ENCODE measurements around the gene SPDYE9.
"Not testable (repeated sequence)": the region's sequence is repeated elsewhere in the genome, so short reads cannot be mapped to it uniquely, and the experiment has no call there.

DNA sequence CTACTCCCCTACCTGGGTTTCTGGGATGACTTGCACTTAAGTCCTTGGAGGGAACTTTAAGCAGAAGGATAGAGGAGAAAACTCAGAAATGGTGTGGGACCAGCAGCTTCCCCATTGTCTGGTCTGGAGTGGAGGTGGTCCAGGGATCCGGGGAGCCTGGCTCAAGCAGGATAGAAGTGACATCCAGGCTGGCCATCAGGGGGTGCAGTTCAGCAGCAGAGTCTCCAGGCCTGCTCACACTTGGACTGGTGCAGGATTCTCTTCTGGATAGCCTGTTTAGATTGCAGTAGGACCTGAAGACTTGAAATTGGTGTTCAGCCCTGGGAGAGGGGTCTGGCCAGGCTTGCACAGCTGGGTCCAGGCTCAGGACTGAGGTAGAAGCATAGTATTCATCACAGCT lies 38.3 kb upstream of the SPDYE9 start:
- TF ChIP-seq, protein P1, sequence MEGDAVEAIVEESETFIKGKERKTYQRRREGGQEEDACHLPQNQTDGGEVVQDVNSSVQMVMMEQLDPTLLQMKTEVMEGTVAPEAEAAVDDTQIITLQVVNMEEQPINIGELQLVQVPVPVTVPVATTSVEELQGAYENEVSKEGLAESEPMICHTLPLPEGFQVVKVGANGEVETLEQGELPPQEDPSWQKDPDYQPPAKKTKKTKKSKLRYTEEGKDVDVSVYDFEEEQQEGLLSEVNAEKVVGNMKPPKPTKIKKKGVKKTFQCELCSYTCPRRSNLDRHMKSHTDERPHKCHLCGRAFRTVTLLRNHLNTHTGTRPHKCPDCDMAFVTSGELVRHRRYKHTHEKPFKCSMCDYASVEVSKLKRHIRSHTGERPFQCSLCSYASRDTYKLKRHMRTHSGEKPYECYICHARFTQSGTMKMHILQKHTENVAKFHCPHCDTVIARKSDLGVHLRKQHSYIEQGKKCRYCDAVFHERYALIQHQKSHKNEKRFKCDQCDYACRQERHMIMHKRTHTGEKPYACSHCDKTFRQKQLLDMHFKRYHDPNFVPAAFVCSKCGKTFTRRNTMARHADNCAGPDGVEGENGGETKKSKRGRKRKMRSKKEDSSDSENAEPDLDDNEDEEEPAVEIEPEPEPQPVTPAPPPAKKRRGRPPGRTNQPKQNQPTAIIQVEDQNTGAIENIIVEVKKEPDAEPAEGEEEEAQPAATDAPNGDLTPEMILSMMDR (IDR thresholded peaks at IDR 0.05; ENCODE audit: control extremely low read depth in 1 of 3, insufficient read depth in 1 of 3, low read depth in 1 of 3, low read length in 3 of 3), result not testable (repeated sequence)
- TF ChIP-seq RNF2 (IDR thresholded peaks at IDR 0.05; ENCODE audit: borderline replicate concordance, low read depth, low read length, missing control alignments, poor library complexity, severe bottlenecking); JUN (IDR thresholded peaks at IDR 0.05; ENCODE audit: low read depth, low read length); KDM1A (IDR thresholded peaks at IDR 0.05; ENCODE audit: borderline replicate concordance, low read length); FOSL1 (IDR thresholded peaks at IDR 0.05; ENCODE audit: insufficient read depth, low read depth, low read length); POLR2A (IDR thresholded peaks at IDR 0.05; ENCODE audit: control extremely low read depth in 1 of 2, low read depth in 2 of 2, low read length in 2 of 2); ZNF274 (IDR thresholded peaks at IDR 0.05; ENCODE audit: borderline replicate concordance, extremely low read depth, low read length); PHF8 (conservative IDR thresholded peaks at IDR 0.05; ENCODE audit: low read depth, low read length); POLR2AphosphoS5 (IDR thresholded peaks at IDR 0.05; ENCODE audit: low read depth, low read length); TAF1 (IDR thresholded peaks at IDR 0.05; ENCODE audit: low read depth, low read length): not testable (repeated sequence)

Measured in H1 (cell line).